SKM-1 (cell line): ENCODE results near the gene BCAS1.

Experiments used
- DNase-seq: peaks from one replicate; lab custom pipeline; 2025; ENCODE audit not compliant: unreplicated experiment; lab: John Stamatoyannopoulos, UW

Gene BCAS1

DNA sequence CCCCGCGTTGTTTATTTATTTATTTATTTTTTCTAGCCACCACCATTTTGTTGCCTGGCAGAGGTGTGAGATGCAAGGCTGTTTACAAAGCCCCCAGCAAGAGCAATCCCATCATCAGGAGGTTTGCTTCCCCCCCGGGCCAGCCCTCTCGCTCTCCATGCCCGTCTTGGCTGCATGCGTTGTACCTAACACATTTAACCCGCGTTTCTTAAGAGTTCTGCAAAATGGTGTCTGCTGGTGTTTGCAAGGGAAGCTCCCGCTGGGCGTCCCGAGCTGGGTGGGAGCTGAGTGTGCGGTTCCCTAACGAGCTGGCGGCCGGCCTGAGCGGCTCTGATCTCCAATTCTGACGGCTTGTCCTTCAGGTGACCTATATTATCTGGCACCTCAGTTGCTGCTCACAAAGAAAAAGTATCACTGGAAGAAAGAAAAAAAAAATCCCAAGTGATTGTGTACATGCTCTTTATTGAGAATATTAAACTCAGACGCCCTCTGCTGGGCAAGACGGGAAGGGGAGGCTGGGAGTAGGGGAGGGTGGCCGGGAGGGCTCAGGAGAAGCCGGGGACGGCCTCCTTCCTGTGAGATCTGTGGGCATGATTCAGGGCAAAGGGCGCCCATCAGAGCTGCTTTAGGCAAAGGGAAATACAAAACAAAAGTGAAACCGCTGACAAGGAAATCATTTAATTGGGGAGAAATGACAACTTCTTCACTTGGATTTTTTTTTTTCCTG, 154.8 kb downstream of the BCAS1 start:
- DNase-seq: peak; percentile 83

DNA sequence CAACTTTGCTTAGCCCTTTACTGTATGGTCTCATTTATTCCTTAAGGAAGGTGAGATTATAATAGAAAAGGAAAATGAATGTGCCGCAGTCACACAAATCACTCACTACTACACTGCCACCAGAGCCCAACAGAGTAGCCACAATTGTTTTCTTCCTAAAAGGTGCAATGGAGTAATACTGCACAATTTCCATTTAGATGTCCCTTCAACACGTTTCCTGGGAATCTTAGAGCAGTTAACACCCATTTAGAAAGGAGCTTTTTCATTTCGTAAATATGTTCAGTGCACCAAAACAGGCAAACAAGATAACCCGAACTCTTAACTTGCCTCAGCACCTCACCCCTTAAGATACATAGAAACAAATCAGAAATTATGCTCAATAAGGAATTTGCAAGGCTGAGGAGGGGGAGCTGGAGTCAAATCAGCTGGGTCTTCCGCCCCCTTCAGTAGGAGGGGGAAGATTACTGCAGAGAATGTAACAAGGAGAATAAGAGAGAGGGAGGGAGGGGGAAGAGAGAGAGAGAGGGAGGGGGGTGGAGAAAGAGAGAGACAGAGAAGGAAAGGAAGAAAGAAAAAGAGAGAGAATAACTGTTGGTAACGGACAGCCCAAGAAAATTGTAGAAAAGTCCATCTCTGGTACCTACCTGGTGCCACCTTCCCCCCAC, 155.5 kb downstream of the BCAS1 start:
- DNase-seq: no peak

DNA sequence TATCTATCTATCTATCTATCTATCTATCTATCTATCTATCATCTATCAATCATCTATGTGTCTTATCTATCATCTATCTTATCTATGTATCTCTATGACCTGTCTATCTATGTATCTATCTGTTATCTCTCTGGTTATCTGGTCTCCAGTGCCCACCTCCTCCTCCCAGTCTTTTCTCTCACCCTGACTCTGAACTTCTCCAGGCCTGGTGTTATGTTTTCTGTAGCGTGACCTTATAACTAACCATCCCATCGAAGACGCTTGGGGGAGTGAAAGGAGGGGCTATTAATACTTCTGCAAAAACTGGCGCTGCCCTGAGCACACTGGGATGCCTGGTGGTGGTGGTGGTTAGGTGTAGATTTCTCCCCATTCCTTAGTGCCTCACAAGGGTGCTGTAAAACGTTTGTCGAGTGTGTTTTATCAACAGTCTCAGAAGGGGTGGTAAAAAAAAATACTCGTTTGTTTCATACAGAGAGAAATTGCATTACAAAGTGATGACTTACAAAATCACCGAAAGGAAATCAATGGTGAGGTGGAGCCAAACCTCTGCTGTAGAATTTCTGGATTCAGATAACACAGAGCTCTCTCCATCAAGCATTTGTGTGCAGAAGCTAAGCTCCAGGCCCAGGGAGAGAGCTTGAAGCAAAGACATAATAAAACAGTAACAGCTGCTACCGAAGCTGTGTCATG, 156.2 kb downstream of the BCAS1 start:
- DNase-seq: no peak

DNA sequence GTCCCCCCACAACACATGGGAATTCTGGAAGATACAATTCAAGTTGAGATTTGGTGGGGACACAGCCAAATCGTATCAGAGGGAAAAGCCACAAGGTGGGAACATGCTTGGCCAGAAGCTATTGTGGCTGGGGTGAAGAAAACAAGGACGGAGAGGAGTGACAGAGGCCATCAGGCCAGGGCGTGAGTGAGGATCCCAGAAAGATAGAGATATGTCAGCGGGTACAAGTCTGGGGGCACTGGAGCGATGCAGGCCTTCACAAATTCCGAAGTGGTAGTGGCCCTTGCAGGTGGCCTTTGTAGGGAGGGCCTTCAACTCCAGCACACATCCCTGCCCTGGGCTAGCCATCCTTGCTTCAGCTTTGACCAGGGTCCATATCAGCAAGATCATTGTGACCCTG, 159.1 kb downstream of the BCAS1 start:
- DNase-seq: no peak

DNA sequence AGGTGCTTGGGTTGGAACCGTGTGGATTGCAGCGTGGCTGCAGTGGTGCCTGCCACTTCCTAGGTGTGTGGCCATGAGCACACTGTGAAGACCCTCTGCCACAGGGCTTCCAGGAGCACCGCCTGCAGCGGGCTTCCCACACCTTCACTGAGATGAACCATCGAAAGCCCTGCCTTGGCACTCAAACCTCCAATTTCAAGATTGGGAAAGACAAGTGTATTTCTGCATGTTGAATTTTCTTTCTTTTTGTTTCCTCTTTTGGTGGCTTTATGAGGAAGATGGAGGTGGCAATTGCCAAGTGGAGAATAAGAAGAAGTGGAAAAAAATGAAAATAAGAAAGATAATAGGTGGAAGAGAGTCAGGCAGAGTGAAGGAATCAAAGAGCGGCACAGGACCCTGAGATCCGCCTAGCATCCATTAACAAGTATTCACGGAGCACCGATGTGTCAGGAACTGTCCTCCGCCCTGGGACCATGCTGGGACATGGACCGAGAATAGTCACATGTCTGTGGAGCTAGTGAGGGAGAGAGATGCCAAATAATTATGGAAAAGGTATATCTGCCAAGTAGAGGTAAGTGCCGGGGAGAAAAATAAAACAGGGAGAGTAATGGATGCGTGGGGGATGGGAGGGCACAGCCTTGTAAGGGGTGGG, 159.9 kb downstream of the BCAS1 start:
- peak; percentile 43 for DNase-seq

DNA sequence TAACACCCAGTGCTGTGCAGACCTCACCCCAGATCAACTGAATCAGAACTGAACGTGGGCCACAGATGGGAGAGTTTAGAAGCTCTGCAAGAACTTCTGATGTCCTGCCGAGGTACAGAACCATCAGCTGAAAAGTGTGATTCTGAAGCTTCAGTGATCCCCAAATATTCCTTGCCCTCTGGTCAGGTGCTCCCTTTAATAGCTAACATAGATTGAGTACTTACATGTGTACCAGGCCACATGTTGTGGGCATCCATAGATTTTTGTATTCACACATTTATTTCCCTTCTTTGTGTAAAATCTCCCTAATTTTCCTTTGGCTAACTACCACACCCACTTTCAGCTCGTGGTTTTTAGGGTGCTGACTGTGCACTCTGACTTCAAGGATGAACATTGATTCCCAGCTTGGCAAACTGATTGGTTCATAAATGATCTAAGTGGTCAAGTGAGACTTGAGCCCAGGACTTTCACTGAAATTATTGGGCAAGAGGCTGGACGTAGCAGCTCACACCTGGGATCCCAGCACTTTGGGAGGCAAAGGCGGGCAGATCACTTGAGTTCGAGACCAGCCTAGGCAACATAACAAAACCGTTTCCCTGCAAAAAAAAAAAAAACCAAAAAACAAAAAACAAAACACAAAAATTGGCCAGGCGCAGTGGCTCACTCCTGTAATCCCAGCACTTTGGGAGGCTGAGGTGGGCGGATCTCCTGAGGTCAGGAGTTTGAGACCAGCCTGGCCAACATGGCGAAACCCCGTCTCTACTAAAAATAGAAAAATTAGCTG, 162.2 kb downstream of the BCAS1 start:
- DNase-seq: no peak

DNA sequence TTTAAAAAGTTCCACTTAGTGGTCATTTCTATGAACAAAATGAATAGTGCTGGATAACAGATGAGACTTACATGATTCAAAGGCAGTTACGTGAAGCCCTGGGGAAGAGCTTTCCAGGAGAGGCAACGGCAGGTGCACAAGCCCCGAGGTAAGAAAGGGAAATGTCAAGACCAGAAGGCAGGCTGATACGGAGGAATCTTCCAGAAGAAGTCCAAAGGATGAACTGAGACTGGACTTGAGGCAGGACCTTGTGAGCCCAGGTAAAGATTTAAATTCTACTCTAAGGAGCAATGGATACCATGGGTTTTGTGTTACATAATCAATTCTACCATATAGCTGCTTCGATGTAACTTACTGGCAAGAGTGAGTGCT, 164.6 kb downstream of the BCAS1 start:
- DNase-seq: no peak

DNA sequence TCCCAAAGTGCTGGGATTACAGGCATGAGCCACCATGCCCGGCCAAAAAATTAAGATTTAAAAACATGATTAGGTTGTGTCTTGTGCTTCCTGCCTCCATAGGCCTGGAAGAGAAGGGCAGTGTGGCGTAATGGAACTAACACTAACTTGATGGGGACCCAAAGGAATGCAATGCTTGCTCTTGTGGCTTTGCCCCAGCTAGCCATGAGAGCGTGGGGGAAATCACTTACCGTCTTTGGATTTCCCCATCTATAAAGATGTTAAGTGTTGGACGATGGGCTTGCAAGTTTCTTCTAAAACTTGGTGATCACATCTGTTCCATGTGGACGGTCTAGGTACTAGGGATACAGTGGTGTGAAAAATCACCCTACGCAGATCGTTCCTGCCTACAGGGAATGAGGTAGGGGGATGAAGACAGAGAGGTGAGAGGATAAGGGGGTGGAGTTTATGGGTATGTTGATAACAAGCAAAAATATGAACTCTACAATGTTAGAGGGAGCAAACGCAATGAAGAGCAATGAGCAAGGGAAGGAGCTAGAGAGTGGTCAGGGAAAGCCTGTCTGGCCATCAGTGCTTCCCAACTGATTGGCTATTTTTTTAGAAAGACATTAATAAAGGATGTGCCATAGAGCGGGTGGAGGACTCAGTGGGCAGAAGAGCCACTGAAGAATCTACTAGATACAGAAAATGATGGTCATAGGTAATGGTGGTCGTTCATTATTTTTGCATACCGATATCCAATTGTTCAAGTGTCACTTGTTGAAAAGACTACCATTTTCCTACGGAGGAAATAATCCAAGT, 165.2 kb downstream of the BCAS1 start:
- no peak for DNase-seq

DNA sequence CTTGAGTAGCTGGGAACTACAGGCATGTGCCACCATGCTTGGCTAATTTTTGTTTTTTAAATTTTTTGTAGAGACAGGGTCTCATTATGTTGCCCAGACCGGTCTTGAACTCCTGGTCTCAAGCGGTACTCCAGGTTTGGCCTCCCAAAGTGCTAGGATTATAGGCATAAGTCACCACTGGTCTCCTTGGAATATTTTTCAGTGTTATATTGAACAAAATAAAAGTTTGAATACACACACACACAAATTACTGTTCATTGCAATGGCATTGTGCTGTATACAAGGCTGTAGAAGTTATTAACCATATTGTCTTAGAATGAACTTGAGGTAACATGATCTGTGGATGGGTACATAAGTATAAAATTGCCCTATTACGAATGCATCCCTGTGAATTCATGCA, 166.1 kb downstream of the BCAS1 start:
- DNase-seq: no peak

DNA sequence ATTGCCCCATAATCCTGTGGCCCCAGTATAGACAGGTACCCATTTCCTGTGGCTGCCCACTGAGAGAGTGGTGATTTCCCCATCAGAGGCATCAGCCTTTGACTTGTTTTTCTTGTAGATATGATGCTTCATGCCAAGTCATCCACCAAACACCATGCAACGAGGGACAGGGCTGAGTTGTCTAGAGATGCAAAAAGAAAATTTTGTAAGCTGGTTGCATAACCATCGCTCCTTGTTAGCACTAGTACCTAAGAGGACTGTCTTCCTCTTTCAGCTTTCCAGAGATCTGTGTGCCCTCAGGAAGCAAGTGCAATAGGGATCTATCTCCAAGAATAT, 166.8 kb downstream of the BCAS1 start:
- DNase-seq: peak; percentile 89

DNA sequence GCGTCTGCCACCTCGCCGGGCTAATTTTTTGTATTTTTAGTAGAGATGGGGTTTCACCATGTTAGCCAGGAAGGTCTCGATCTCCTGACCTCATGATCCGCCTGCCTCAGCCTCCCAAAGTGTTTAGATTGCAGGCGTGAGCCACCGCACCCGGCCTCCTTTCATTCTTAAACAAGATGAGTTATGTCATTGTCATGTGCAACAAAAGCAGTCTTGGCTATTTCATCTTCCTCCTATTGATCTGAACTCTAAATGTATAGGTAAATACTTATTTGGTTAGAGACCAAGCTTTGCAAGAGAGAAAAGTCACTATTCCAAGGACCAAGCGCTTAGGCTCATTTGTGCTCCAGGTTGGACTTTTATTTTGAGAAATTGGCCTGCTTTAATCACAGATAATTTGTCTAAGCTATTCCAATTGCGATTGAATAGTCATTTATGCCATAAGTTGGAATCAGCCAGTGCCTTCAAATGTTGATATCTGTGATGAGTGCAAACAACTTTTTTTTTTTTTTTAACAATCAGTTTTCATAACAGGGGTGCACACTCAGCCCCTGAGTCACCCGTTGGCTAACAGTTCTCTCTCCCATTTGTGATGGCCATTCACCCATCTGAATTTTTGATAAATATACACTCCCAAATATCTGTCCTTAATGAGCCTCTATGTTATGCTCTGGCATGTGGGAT, 167.3 kb downstream of the BCAS1 start:
- DNase-seq: no peak

DNA sequence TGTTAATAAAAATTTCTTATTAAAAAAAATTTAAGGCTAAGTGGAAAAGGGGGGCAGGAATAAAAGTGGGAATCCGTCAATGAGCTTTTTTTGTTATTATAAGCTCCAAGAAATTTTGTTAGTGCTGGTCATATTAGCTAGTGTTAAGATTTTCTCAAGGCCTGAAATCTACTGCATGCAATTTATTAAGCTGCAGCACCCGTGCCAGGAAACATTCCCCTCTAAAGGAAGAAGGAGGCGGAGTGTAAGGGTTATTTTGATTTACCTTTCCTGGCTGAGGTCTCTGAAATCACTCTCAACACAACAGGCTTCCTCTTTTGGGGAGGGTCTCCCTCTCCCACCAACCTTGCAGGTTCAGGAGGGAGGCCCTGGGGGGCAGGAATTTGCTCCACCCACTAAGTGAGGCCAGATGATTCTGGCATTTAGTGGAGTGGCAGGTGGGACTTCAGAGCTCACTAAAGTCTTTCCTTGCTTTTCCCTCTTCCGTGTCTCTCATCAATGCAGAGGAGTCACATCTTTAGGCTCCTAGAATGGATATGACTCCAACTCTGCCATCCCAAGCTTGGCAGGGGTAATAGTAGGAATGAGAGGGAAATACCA, 168.8 kb downstream of the BCAS1 start:
- DNase-seq: no peak

DNA sequence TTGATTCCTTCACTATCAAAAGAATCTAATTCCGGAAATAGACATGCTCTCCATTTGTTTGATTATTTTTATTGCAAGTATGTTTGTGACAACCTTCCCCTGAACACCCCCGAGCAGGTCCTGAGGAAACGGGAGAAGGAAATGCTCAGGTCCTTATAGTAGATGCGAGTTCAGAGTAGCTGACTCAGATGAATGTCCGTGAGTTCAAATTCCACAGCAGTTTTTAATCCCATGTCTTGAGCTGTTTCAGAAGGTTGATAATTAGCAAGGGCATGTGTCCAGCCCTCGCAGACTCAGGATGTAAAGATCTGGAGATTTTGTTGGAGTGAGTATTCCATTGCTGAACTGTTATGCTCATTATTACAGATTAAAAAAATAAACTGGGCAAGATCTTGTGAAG, 169.3 kb downstream of the BCAS1 start:
- no peak for DNase-seq

DNA sequence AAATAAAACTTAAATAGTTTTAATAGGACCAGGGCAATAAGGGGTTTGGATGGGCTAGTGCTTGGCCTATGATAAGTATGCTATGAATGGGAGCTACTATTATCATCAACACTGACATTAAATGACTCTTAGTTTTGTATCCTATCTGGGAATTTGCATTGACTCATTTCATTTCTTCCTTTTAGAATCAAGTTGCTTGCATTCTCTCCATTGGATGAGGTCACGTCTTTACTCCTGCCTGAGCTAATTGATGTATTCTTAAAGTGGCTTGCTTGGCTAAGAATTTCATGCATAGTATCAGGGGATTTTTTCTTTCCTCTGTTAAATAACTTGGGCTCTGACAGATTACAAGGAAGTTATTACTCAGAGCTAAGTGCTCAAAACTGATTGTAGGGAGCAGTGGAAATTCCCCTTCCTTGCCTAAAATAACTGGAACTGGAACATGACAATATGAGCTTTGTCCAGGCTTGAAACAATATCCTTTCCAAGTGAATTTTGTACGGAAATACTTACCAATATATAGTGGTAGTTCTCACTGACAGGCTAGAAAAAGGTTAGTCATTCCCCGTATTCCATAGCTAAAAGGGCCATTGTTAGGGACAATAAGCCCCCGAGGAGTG, 169.9 kb downstream of the BCAS1 start:
- no peak for DNase-seq

DNA sequence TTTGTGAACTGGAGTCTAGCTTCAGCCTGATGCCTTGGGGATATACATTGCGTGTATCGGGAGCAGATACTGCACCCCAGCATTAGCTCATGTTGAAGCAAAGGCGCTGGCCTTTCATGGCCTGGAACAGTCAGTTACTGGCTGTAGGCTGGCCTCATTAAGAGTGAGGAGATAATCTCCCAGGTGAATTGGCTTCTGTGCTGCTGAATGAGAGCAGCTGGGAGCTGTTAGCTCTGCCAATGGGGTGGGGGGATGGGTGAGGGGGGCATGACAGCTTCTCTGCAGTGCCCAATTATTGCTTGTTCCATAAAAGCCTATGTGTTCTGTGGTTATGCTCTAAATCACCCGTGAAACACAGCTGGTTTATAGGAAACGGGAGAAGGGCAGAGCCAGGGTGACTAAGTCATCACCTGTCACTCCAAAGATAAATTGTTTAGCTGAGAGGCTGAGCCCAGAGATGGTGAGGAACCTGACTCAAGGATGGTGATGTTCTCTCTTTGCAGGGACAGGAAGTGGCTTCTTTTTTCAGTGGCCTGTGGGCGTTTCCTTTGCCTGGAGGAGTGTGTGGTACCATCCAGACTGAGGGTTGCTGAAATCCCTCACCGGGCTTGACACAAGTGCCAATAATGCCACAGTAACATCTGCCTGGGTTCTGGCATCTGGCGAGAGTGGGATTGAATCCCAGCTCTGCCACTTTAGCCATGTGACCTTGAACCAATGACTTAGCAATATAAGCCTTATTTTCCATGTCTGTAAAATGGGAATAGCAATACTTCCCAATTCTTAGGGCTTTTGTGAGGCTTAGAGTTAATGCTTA, 170.8 kb downstream of the BCAS1 start:
- peak; percentile 26 for DNase-seq

DNA sequence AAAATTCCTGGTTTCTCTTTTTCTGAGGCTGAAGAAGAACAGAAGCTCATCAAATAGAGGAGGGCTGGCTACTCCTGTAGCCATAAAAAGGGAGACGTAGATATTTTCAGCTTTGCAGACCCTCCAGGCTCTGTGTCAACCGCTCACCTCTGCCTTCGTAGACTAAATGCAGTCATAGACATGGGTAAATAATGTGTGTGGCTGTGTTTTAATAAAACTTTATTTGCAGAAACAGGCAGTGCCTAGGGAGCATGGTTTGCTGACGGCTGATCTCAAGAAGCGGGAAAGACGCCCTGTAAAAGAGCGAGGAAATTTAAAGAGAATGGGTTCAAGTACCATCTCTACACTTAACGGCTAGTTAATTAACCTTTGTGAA, 171.8 kb downstream of the BCAS1 start:
- DNase-seq: no peak

DNA sequence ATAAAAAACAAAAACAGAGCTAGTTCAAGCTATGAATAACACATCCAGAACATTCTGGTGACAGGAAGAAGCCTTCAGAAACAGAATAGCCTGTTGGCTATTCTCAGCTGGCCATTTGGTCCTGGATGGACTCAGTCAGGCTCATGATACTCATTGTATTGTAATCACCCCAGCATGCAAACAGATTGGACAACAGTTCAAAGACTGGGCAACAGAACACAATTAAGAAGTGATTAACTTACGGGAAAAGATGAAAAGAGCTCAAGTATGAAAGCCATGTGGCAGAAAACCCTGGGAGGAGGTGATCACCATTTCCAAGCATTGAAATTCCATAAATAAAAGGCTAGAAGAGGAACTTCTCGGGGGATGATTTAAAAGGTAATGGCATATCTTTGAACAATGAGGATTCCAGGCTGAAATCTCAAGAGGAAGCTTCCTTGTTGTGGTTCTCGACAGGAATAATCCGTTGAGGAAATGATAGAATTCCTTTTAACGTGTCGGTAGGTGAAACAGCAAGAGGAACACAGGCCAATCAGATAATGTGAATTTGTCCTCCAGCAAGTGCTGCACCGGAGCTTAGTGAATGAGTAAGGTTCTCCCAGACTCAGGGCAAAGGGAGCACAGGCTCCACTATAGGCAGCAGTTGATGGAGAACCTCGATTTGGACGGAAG, 172.4 kb downstream of the BCAS1 start:
- DNase-seq: no peak

DNA sequence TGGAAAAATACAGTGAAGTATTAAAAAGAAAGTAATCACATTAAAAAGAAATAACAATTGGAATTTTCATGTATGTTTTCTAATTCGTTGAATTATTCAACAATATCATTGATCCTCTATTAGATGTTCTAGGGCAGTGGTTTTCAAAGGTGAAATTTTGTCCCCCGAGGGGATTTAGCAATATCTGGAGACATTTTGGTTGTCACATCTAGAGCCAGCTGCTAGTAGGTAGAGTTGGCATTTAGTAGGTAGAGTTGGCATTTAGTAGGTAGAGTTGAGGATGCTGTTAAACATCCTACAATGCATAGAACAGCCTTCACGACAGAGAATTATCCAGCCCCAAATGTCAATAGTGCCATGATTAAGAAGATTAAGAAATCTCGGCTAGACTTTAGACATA, 173.7 kb downstream of the BCAS1 start:
- DNase-seq: no peak
